Uterus (tissue), 2 donors: ENCODE results near the gene SLC12A1.

Source experiments
- POLR2A ChIP-seq, 2 donors: fragments of 450-650 bp; IDR thresholded peaks; one replicate each; pipeline ENCODE4 v1.6.1; 2016; ENCODE audit warnings: antibody characterized with exemption in 2 of 2, mild to moderate bottlenecking in 1 of 2, moderate library complexity in 1 of 2
- TF ChIP-seq, protein P1 (sequence below), 4 experiments: fragments of 200-600 bp in 2 of 4; fragments of 450-650 bp in 2 of 4; sonication (generic) in 2 of 4; IDR thresholded peaks; one replicate each; pipeline ENCODE4 v1.5.1; 2016 to 2019; ENCODE audit warnings: antibody characterized with exemption in 4 of 4, mild to moderate bottlenecking in 2 of 4, moderate library complexity in 1 of 4

DNA sequence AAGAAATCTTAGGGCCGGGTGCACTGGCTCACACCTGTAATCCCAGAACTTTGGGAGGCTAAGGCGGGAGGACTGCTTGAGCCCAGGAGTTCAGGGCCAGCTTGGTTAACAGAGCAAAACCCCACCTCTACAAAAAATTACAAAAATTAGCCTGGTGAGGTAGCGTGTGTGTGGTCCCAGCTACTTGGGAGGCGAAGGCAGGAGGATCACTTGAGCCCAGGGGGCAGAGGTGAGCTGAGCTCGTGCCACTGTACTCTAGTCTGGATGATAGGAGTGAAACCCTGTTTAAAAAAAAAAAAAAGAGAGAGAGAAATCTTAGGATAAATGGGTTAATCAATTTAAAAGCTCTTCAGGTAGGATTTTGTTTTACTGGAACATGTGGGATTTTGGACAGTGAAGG, 93.9 kb downstream of the SLC12A1 start:
- TF ChIP-seq, protein P1, sequence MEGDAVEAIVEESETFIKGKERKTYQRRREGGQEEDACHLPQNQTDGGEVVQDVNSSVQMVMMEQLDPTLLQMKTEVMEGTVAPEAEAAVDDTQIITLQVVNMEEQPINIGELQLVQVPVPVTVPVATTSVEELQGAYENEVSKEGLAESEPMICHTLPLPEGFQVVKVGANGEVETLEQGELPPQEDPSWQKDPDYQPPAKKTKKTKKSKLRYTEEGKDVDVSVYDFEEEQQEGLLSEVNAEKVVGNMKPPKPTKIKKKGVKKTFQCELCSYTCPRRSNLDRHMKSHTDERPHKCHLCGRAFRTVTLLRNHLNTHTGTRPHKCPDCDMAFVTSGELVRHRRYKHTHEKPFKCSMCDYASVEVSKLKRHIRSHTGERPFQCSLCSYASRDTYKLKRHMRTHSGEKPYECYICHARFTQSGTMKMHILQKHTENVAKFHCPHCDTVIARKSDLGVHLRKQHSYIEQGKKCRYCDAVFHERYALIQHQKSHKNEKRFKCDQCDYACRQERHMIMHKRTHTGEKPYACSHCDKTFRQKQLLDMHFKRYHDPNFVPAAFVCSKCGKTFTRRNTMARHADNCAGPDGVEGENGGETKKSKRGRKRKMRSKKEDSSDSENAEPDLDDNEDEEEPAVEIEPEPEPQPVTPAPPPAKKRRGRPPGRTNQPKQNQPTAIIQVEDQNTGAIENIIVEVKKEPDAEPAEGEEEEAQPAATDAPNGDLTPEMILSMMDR (IDR thresholded peaks at IDR 0.05) = no peak
- TF ChIP-seq POLR2A (IDR thresholded peaks at IDR 0.05) = no peak
